HG03521 (cell line): ENCODE data around the gene SSR1.
"Not testable (repeated sequence)": the region's sequence is repeated elsewhere in the genome, so short reads cannot be mapped to it uniquely, and the experiment has no call there.

Source experiments
- ATAC-seq: cut with Tn5 transposase; IDR thresholded peaks from one replicate; pipeline ENCODE4 v1.9.1; 2021; ENCODE audit warnings: mild to moderate bottlenecking, moderate library complexity; ENCODE audit not compliant: unreplicated experiment

SSR1 gene

DNA sequence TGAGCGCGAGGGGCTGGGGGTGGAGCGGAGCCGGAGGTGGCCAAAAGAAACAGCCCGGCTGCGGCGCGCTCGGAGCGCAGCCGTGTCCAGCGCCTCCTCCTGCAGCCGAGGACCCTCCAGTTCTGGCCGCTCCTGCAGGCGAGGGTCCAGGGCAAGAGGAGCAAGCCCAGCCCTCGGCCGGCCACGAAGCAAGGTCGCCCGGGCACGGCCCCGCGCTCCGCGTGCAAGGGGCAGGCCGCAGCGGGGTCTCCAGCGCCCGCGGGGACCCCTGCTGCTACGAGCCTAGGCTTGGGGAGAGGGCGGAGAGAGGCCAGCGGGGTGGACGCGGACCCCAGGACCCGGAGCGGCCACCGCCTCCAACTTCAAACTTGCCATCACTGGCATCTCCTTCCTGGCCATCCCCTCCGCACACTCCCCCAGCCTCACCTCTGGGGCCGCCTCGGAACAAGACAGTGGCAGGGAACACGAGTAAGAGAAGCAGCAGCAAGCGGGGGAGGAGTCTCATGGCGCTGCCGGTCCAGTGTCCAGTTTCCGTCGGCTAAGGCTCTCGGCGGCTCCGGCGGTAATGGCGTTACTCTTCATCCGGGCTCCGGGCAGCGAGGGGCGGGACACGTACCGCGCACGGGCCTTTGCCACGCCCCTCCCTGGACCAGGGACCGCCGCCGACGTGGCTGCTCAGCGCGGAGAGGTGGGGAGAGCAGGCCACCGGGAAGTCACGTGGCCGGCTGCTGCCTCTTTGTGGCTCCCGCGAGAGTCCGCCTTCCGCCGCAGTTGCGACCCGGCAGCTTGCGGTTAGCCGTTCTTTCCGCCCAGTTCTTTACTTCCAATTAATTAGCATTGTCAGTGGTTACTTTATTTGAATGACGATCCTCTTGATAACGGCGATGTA, at the start of gene SSR1:
SSR1 (minus strand) TSS at position 584 of the 889 bp plus-strand sequence; CDS start at position 505, 79 bp downstream.
- ATAC-seq = peak; percentile 97

DNA sequence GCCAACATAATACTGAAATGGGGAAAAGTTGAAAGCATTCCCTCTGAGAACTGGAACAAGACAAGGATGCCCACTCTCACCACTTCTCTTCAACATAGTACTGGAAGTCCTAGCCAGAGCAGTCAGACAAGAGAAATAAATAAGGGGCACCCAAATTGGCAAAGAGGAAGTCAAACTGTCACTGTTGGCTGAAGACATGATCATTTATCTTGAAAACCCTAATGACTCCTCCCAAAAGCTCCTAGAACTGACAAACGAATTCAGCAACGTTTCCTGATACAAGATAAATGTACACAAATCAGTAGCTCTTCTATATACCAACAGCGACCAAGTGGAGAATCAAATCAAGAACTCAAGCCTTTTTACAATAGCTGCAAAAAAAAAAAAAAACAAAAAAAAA, 38.9 kb upstream of the SSR1 start:
- not testable (repeated sequence) for ATAC-seq

DNA sequence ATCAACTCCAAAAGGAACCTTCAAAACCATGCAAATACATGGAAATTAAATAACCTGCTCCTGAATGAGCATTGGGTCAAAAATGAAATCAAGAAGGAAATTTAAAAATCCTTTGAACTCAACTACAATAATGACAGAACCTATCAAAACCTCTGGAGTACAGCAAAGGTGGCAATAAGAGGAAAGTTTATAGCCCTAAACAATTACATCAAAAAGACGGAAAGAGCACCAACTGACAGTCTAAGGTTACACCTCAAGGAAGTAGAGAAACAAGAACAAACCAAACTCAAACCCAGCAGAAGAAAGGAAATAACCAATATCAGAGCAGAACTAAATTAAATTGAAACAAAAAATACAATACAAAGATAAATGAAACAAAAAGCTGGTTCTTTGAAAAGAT, 37.6 kb upstream of the SSR1 start:
- ATAC-seq = not testable (repeated sequence)

DNA sequence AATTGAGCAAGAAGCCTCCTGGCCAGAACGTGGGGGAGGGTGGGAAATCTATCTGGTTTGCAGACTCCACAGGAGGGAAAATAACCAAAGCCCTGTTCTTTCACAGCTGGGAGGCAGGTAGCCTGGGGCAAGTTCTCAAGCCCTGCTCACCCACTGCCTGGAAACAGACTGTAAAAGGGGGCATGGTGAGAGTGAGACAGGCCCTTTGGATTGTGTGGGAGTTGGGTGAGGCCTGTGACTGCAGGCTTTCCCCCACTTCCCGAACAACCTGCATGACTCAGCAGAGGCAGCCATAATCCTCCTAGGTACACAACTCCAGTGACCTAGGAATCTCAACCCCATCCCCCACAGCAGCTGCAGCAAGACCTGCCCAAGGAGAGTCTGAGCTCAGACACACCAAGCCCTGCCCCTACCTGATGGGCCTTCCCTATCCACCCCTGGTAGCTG, 34.6 kb upstream of the SSR1 start:
- not testable (repeated sequence) for ATAC-seq

DNA sequence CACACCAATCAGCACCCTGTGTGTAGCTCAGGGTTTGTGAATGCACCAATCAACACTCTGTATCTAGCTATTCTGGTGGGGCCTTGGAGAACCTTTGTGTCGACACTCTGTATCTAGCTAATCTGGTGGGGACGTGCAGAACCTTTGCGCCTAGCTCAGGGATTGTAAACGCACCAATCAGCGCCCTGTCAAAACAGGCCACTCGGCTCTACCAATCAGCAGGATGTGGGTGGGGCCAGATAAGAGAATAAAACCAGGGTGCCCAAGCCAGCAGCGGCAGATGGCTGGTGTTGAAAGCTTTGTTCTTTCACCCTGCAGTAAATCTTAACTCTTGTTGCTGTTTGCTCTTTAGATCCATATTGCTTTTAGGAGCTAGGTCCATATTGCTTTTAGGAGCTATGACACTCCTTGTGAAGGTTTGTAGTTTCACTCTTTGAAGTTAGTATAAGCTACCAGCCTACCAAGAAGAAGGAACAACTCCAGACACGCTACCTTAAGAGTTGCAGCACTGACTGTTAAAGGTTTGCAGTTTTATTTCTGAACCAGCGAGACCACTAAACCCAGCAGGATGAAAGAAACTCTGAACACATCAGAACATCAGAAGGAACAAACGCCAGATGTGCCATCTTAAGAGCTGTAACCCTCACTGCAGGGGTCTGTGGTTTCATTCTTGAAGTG, 31.9 kb upstream of the SSR1 start:
- not testable (repeated sequence) for ATAC-seq

DNA sequence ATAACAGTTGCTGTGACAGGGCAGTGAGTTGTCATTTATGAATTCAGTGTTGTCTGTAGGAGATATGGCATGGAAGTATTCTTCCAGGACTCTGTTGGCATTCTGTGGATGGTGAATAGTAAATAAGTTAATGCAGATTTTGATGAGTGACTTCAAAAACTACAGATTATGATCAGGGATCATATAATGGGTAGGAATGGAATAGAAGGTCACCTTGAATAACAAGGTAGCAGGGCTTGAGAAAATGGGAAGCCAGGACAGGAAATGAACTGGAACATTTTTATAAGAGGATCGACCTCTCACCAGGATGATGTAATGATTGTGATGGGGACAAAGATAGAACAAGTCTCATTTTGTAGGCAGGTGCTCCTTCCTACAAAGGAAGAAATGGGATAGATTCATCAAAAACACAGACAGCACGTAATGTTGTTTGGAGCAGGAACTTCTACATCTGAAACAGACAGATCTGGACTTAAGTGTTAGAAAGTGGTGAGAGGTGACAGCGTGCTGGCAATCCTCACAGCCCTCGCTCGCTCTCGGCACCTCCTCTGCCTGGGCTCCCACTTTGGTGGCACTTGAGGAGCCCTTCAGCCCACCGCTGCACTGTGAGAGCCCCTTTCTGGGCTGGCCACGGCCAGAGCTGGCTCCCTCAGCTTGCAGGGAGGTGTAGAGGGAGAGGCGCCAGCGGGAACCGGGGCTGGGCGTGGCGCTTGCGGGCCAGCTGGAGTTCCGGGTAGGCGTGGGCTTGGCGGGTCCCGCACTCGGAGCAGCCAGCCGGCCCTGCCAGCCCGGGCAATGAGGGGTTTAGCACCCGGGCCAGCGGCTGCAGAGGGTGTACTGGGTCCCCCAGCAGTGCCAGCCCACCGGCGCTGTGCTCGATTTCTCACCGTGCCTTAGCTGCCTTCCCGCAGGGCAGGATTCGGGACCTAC, 30.8 kb upstream of the SSR1 start:
- ATAC-seq = no peak

DNA sequence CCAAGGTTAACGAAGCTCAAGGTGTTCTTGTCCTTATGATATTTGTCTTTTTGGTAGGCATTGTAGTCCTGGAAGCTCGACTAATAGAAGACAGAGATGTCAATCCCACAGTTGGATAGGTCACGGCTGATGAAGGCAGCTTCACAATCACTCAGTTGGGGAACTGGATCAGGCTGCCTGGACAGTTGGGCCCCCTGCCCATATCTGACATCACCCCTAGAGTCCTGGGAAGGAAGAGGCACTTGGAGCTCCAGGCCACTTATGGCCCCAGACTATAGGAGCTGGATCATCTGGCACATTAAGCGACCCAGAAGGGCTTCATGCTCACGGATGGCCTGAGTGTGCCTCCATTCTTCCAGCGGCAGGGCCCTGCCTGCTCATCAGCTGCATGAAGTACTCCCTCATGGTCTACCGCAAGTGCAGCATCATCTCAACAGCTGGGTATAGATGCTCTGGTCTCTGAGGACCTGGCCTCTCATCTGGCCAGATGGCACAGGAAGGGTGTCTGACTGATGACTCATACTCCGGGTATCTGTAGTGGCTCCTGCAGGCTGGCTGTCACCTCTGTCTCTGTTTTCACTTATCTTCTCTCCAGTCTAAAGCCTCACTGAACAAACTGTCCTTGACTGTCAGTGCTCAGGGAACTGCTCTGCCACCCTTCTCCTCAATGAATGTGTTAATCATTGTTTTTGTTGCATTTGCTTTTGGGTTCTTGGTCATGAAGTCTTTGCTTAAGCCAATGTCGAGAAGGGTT, 29.2 kb upstream of the SSR1 start:
- ATAC-seq = no peak

DNA sequence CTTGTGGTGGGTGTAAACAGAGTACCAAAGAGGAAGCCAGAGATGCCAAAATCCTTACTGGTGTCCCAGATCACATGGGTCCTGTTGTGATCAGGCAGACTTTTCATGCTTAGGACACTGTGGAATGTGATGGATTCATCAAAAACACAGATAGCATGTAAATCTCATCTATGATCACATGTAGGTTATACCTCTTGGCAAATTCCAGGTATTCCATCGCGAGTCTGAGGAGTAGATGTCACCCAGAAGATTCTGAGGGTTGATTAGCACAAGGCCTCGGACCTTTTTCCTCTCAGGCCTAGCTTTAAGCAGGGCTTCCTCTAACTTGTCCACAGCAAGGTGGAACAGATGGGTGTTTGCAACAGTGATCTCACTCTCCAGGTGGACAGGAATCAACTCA, 28.3 kb upstream of the SSR1 start:
- no peak for ATAC-seq

DNA sequence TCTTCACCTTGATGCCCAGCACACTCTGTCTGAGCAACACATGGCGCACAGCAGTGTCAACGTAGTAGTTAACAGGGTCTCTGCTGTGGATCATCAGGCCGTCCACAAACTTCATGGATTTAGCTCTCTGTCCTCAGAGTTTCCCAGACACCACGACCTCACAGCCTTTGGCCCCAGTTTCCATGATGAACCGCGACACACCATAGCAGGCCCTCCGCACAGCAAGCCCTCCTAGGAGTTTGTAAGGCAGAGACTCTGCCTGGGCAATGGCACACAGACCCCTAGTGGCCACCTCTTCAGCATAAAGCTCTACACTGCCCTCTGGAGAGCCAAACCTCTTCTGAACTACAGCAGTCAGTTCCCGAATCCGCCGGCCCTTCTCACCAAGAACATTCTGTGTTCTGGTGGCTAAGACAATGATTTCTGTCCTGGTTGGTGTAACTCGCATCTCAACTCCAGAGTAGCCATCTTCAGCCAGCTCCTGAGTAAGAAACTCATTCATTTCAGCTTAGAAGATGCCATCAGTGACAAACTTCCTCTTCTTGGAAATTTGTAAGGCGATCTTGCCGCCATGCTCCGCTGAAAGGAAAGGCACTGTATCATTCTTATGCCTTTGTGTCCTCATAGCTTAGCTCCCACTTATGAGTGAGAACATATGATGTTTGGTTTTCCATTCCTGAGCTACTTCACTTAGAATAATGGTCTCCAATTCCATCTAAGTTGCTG, 26.2 kb upstream of the SSR1 start:
- not testable (repeated sequence) for ATAC-seq

DNA sequence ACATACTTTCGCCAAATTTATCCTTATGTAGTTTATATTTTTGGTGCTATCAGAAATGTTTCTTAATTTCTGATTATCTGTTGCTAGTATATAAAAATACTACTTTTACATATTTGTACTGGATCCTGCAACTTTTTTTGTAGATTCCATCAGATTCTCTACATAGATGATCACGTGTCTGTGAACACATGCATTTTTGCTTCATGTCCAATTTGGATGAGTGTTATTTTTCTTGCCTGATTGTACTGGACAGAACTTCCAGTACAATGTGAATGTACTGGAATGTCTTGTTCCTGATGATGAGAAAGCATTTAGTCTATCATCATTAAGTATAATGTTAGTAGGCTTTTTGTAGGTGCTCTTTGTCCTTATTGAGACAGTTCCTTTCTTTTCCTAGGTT, 25.0 kb upstream of the SSR1 start:
- no peak for ATAC-seq

DNA sequence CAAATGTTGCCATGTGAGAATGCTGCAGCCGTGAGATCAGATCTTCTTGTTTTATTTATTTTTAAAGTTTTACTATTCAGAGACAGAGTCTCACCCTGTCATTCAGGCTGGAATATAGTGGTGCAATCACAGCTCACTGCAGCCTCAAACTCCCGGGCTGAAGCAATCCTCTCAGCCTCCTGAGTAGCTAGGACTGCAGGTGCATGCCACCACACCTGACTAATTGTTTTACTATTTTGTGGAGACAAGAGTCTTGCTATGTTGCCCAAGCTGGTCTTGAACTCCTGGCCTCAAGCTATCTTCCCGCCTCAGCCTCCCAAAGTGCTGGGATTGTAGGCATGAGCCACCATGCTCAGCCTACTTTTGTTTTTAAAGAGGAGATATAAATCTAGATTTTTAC, 22.5 kb upstream of the SSR1 start:
- no peak for ATAC-seq

DNA sequence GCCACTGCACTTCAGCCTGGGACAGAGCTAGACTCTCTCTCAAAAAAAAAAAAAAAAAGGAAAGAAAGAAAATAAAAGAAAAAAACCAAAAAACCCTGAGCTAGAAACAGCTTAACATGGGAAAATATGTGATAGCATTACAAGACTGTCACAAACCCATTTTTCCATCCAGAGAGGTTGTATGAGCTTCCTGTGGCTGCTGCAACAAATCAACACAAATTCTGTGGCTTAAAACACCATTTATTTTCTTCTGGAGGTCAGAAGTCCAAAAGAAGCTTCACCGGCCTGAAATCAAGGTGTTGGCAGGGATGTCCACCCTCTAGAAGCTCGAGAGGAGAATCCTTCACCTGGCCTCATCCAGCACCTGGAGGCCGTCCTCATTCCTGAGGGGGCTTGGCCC, 21.7 kb upstream of the SSR1 start:
- ATAC-seq = no peak

DNA sequence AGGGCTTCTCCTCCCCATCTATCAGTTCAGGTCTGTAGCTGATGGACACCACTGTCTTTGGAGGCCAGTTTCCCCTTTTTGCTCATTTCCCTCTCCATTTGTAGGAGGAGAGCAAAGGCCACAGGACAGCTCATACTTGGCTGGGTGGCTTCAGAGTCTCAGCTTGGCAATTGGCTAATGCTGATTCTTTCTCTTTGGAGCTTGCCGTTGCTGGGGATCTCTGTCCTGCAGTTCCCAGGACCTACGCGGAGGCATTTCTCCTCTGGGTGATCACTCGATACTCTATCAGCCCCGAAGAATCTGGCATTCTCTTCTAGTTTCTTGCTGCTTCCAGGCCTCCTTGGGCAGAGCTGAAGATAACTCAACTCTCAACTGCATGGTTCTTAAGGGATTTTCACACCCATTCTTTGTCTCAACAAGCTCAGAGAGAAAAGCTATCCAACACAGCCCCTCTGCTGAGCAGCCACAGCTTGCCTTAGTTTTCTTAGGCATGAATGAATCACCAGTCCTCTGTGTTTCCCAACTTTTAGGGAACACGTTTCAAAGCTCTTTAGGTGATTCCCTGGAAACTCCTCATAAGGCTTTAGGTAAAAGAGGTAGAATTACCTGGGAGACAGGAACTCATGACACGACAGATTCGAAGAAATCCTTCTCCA, 19.2 kb upstream of the SSR1 start:
- no peak for ATAC-seq

DNA sequence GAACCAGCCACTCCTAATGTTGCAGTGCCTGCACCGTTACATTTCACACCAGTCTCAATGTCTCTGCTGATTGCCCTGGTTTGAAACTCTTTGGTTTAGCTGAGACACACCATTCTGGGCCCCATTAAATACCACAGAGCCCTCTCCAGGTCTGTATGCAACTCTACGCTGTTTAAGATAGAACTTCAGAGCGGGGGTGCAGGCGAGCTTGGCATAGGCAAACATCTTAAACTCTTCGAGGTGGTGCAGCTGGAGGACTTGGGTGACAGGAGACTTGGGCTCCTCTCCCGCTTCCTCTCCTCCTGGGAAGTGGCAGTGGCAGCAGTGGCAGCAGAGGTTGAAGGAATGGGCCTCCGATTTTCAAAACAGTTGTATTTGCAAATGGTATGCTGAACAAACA, 18.5 kb upstream of the SSR1 start:
- ATAC-seq = no peak

DNA sequence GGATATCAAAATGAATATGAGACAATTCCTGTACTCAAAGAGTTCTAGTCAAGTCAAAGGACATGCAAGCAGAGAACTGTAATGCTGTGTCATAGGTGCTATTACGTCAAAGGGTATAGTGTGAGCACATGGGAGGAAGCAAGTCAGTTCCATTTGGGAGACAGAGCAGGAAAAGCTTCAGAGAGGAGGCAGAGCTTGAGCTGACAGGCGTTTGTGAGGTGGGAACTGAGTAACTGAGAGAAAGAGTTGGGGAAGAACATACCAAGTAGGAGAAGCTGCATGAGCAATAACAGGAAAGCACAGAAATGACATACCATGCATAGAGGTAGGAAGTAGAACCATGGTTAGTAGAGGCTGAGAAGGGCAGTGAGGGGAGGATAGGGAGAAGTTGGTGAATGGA, 15.2 kb upstream of the SSR1 start:
- ATAC-seq = no peak

DNA sequence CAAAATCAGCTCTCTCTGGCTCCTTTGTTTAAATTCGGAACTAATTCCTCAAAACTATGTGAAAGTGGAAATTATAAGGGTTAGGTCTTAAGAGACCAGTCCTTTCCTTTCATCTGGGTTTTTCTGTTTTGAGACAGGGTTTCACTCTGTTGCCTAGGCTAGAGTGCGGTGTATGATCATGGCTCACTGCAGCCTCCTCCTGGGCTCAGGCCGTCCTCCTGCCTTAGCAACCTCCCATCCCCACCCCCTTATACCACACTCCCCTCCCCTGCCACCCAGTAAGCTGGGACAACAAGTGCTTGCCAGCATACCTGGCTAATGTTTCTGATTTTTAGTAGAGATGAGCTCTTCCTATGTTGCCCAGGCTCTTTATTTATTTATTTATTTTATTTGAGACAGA, 12.8 kb upstream of the SSR1 start:
- ATAC-seq = no peak

DNA sequence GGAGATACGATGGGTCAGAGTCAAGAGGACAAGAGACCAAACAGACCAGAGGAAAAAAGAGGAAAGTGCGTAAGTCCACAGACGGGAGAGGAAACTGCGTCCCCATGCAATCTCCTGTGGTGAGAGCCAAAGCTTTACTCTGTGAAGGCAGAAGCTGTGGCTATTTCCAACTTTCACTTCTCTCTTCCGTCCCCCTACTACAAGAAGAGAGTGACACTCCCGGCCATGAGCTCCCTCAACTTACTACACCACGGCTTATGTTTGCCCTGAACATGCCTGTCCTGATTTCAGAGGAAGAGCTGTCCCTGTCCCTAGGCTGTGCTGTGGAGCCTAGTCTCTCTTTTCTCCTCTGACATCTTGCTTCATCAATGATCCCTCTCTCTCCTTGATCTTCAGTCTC, 11.5 kb upstream of the SSR1 start:
- ATAC-seq = no peak

DNA sequence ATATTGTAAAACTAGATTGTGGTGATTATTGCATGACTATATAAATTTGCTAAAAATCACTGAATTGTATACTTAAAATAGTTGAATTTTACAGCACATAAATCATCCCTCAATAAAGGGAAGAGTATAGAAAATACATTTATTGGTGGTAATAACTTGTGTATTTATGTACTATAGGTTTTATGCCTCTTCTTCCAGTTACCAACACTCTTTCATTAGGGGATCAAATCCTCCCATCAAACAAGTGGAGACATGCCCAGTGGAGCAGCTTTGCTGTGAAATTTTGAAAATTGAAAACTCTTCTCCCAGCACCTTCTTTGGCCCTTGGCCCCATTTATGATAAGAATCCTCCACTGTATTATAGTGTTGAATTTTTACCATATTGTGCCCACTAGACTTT, 10.1 kb upstream of the SSR1 start:
- no peak for ATAC-seq

DNA sequence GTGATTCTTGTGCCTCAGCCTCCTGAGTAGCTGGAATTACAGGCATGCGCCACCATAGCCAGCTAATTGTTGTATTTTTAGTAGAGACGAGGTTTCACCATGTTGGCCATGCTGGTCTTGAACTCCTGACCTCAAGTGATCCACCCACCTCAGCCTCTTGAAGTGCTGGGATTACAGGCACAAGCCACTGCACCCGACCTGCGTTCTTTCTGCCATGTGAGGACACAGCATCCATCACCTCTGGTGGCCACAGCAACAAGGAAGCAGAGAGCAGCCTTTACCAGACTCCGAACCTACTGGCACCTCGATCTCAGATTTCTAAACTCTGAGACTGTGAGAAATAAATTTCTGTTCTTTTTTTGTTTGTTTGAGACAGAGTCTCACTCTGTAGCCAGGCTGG, 8.9 kb upstream of the SSR1 start:
- ATAC-seq = not testable (repeated sequence)
